WTC11 (cell line): Measurements from ENCODE around the gene MYLK. TPM values are rescaled to one million over a fixed set of nuclear protein-coding genes. Genes with fewer than 3 reads are reported as not detected.

Experiments used
- ATAC-seq: fragments of 200-7000 bp; cut with Tn5 transposase; 2 replicates; pipeline ENCODE4 v1.10.0; 2021; ENCODE audit warnings: mild to moderate bottlenecking, moderate library complexity
- CTCF ChIA-PET: fragments of 300-600 bp; sonication (Branson Sonifier 250); formaldehyde crosslinking; loops from one replicate; lab custom pipeline; 2021; ENCODE audit warnings: antibody characterized with exemption; lab: Charles Lee
- POLR2A ChIA-PET: fragments of 350-600 bp; sonication (Branson Sonifier 250); formaldehyde crosslinking; loops from one replicate; lab custom pipeline; 2021; ENCODE audit warnings: antibody characterized with exemption; lab: Charles Lee
- DNase-seq: peaks from one replicate; pipeline ENCODE4 v3.0.0; 2021; ENCODE audit warnings: low spot score
- H3K27ac Mint-ChIP-seq: 2 replicates; pipeline ENCODE4 v1.8.0; 2021; ENCODE audit warnings: mixed read lengths
- H3K27me3 Mint-ChIP-seq: 2 replicates; pipeline ENCODE4 v1.8.0; 2021; ENCODE audit warnings: low read depth, mild to moderate bottlenecking, moderate library complexity, mixed read lengths
- H3K36me3 Mint-ChIP-seq: 2 replicates; pipeline ENCODE4 v1.8.0; 2021; ENCODE audit warnings: mixed read lengths
- H3K4me1 Mint-ChIP-seq: 2 replicates; pipeline ENCODE4 v1.8.0; 2022; ENCODE audit warnings: mixed read lengths
- H3K4me3 Mint-ChIP-seq: 2 replicates; pipeline ENCODE4 v1.8.0; 2021; ENCODE audit warnings: mild to moderate bottlenecking, moderate library complexity, mixed read lengths
- H3K9me3 Mint-ChIP-seq: 2 replicates; pipeline ENCODE4 v1.8.0; 2021; ENCODE audit warnings: mixed read lengths
- CBFB ChIP-seq: sonication (generic); formaldehyde crosslinking; IDR thresholded peaks from 2 replicates; pipeline ENCODE4 v1.8.1; 2022; ENCODE audit warnings: mild to moderate bottlenecking, low read depth, missing genetic modification reagents
- IRF2 ChIP-seq: sonication (generic); formaldehyde crosslinking; IDR thresholded peaks from 2 replicates; pipeline ENCODE4 v1.8.0; 2022; ENCODE audit warnings: low read depth, missing genetic modification reagents, borderline replicate concordance
- RELA ChIP-seq: sonication (generic); formaldehyde crosslinking; IDR thresholded peaks from 2 replicates; pipeline ENCODE4 v1.8.1; 2022; ENCODE audit warnings: missing genetic modification reagents, mild to moderate bottlenecking, borderline replicate concordance
- SMAD4 ChIP-seq: sonication (generic); formaldehyde crosslinking; IDR thresholded peaks from 2 replicates; pipeline ENCODE4 v1.8.0; 2022; ENCODE audit warnings: mild to moderate bottlenecking, missing genetic modification reagents
- SP1 ChIP-seq: sonication (generic); formaldehyde crosslinking; conservative IDR thresholded peaks from 2 replicates; pipeline ENCODE4 v1.8.1; 2022; ENCODE audit warnings: missing genetic modification reagents
- TCF7 ChIP-seq: sonication (generic); formaldehyde crosslinking; IDR thresholded peaks from 2 replicates; pipeline ENCODE4 v1.8.0; 2022; ENCODE audit warnings: mild to moderate bottlenecking, low read depth, missing genetic modification reagents, moderate library complexity
- TP53 ChIP-seq: sonication (generic); formaldehyde crosslinking; IDR thresholded peaks from 2 replicates; pipeline ENCODE4 v1.8.1; 2023; ENCODE audit warnings: mild to moderate bottlenecking, missing genetic modification reagents
- USF1 ChIP-seq: sonication (generic); formaldehyde crosslinking; IDR thresholded peaks from 2 replicates; pipeline ENCODE4 v1.8.0; 2022; ENCODE audit warnings: mild to moderate bottlenecking, missing genetic modification reagents
- total RNA-seq: library from RNA; stranded (reverse); gene quantifications from 3 replicates; pipeline ENCODE4 v1.2.3, GENCODE V29; 2021
- TF ChIP-seq, protein P1 (sequence below): sonication (generic); formaldehyde crosslinking; IDR thresholded peaks from 2 replicates; pipeline ENCODE4 v1.8.1; 2022; ENCODE audit warnings: low read depth, missing genetic modification reagents, borderline replicate concordance
- TF ChIP-seq, protein P2 (sequence below): sonication (generic); formaldehyde crosslinking; IDR thresholded peaks from 2 replicates; pipeline ENCODE4 v1.8.0; 2022; ENCODE audit warnings: mild to moderate bottlenecking, missing genetic modification reagents
- TF ChIP-seq, protein P3 (sequence below): sonication (generic); formaldehyde crosslinking; IDR thresholded peaks from 2 replicates; pipeline ENCODE4 v1.8.0; 2022; ENCODE audit warnings: mild to moderate bottlenecking, missing genetic modification reagents
- TF ChIP-seq, protein P4 (sequence below): sonication (generic); formaldehyde crosslinking; IDR thresholded peaks from 2 replicates; pipeline ENCODE4 v1.8.0; 2022; ENCODE audit warnings: missing genetic modification reagents
- TF ChIP-seq, protein P5 (sequence below): sonication (generic); formaldehyde crosslinking; IDR thresholded peaks from 2 replicates; pipeline ENCODE4 v1.8.1; 2023; ENCODE audit warnings: mild to moderate bottlenecking, missing genetic modification reagents, moderate library complexity

Gene MYLK
- total RNA-seq, 1 experiment from 2014 or later, result 10.4 TPM

- Mint-ChIP-seq H3K36me3 (peaks cover 11% of the 10 kb centered on the region), H3K27me3 (no peaks in the 10 kb centered on the region), H3K27ac (no peak overlapping the region), H3K9me3 (no peaks in the 10 kb centered on the region), H3K4me3 (no peak overlapping the region), H3K4me1 (peaks cover 19% of the 10 kb centered on the region)
- ATAC-seq (no peak), DNase-seq (no peak)
- ChIA-PET POLR2A (interaction anchor here (1.4 kb wide), 1 partner anchor 12 kb away, joined by 5 read pairs; the partner anchor contains the start of gene HACD2), CTCF (interaction anchor here (0.5 to 3.2 kb wide), 13 partner anchors 9 to 485 kb away, joined by 3 to 22 read pairs (median 3); no protein-coding TSS in a partner anchor)
- TF ChIP-seq TP53 (CRISPR knock-in tag) (no peak), RELA (CRISPR knock-in tag) (no peak), SP1 (no peak), SMAD4 (CRISPR knock-in tag) (no peak), CBFB (no peak)
These were observed 312.2 kb downstream of the MYLK start for GRCh38 chr3:123571973-123572365.

DNA sequence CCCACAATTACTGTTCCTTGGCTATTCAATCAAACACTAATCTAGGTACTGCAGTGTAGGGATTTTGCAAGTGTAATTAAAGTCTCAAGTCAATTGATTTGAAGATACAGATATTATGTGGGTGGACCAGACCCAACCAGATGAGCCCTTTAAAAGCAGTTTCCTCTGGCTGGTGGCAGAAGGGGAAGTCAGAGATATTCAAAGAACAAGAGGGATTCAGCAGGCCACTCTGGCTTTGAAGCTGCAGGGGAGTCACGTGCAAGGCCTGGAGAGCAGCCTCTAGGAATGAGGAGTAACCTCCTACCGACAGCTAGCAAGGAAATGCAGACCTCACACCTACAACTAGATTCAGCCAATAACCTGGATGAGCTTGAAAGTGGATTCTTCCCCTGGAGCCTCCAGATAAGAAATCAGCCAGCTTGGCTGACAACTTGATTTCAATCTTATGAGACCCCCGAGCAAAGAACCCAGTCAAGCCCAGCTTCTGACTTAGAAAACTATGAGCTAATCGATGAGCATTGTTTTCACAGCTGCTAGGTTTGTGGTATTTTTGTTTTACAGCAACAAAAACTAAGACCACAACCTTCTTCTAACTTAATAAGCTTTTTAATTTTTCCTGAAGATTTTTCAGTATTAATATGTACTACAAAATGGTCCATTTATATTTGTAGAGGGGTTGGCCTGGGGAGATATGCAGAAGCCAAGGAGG is 312.7 kb downstream of the MYLK start:
- Mint-ChIP-seq H3K4me3 (no peak overlapping the region), H3K27me3 (no peaks in the 10 kb centered on the region), H3K4me1 (peaks cover 19% of the 10 kb centered on the region), H3K36me3 (peaks cover 7% of the 10 kb centered on the region), H3K9me3 (no peaks in the 10 kb centered on the region), H3K27ac (peak overlapping the region; percentile 48; the same call in 1 of the 2 replicates)
- ChIA-PET CTCF (interaction anchor here (0.5 to 3.2 kb wide), 13 partner anchors 9 to 485 kb away, joined by 3 to 22 read pairs (median 3); no protein-coding TSS in a partner anchor), POLR2A (interaction anchor here (1.4 kb wide), 1 partner anchor 13 kb away, joined by 5 read pairs; the partner anchor contains the start of gene HACD2)
- DNase-seq, result peak; percentile 46
- peak; percentile 98 for ATAC-seq
- TF ChIP-seq TCF7 (CRISPR knock-in tag) (no peak), IRF2 (CRISPR knock-in tag) (no peak), USF1 (CRISPR knock-in tag) (peak; percentile 77; the same call in 1 of the 2 replicates)
- TF ChIP-seq, protein P1, sequence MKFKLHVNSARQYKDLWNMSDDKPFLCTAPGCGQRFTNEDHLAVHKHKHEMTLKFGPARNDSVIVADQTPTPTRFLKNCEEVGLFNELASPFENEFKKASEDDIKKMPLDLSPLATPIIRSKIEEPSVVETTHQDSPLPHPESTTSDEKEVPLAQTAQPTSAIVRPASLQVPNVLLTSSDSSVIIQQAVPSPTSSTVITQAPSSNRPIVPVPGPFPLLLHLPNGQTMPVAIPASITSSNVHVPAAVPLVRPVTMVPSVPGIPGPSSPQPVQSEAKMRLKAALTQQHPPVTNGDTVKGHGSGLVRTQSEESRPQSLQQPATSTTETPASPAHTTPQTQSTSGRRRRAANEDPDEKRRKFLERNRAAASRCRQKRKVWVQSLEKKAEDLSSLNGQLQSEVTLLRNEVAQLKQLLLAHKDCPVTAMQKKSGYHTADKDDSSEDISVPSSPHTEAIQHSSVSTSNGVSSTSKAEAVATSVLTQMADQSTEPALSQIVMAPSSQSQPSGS (CRISPR knock-in tag), result no peak
- TF ChIP-seq, protein P2, sequence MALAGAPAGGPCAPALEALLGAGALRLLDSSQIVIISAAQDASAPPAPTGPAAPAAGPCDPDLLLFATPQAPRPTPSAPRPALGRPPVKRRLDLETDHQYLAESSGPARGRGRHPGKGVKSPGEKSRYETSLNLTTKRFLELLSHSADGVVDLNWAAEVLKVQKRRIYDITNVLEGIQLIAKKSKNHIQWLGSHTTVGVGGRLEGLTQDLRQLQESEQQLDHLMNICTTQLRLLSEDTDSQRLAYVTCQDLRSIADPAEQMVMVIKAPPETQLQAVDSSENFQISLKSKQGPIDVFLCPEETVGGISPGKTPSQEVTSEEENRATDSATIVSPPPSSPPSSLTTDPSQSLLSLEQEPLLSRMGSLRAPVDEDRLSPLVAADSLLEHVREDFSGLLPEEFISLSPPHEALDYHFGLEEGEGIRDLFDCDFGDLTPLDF (CRISPR knock-in tag), result no peak
- TF ChIP-seq, protein P3, sequence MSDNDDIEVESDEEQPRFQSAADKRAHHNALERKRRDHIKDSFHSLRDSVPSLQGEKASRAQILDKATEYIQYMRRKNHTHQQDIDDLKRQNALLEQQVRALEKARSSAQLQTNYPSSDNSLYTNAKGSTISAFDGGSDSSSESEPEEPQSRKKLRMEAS (CRISPR knock-in tag), result peak; percentile 61; the same call in 1 of the 2 replicates
- TF ChIP-seq, protein P4, sequence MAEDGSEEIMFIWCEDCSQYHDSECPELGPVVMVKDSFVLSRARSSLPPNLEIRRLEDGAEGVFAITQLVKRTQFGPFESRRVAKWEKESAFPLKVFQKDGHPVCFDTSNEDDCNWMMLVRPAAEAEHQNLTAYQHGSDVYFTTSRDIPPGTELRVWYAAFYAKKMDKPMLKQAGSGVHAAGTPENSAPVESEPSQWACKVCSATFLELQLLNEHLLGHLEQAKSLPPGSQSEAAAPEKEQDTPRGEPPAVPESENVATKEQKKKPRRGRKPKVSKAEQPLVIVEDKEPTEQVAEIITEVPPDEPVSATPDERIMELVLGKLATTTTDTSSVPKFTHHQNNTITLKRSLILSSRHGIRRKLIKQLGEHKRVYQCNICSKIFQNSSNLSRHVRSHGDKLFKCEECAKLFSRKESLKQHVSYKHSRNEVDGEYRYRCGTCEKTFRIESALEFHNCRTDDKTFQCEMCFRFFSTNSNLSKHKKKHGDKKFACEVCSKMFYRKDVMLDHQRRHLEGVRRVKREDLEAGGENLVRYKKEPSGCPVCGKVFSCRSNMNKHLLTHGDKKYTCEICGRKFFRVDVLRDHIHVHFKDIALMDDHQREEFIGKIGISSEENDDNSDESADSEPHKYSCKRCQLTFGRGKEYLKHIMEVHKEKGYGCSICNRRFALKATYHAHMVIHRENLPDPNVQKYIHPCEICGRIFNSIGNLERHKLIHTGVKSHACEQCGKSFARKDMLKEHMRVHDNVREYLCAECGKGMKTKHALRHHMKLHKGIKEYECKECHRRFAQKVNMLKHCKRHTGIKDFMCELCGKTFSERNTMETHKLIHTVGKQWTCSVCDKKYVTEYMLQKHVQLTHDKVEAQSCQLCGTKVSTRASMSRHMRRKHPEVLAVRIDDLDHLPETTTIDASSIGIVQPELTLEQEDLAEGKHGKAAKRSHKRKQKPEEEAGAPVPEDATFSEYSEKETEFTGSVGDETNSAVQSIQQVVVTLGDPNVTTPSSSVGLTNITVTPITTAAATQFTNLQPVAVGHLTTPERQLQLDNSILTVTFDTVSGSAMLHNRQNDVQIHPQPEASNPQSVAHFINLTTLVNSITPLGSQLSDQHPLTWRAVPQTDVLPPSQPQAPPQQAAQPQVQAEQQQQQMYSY, result peak; percentile 32; the same call in 1 of the 2 replicates
- TF ChIP-seq, protein P5, sequence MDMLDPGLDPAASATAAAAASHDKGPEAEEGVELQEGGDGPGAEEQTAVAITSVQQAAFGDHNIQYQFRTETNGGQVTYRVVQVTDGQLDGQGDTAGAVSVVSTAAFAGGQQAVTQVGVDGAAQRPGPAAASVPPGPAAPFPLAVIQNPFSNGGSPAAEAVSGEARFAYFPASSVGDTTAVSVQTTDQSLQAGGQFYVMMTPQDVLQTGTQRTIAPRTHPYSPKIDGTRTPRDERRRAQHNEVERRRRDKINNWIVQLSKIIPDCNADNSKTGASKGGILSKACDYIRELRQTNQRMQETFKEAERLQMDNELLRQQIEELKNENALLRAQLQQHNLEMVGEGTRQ (CRISPR knock-in tag), result peak; percentile 79
